H9 (cell line): ENCODE data around the gene CYGB. TPM values are rescaled to one million over a fixed set of nuclear protein-coding genes. Genes with fewer than 3 reads are reported as not detected.

Experiments
- DNase-seq: peaks from one replicate; pipeline ENCODE4 v3.0.0-alpha.2; 2017
- H2AFZ ChIP-seq: one replicate; pipeline ENCODE4 v1.6.1; 2013; ENCODE audit warnings: mild to moderate bottlenecking, low read length, control low read depth, moderate library complexity
- H2AK5ac ChIP-seq: 2 replicates; pipeline ENCODE4 v1.6.1; 2013; ENCODE audit warnings: low read length, control low read depth, mixed read lengths; ENCODE audit not compliant: insufficient read length
- H2BK120ac ChIP-seq: one replicate; pipeline ENCODE4 v1.6.1; 2013; ENCODE audit warnings: low read depth, mild to moderate bottlenecking, low read length, control low read depth, inconsistent platforms; ENCODE audit not compliant: poor library complexity, severe bottlenecking
- H2BK12ac ChIP-seq: 2 replicates; pipeline ENCODE4 v1.6.1; 2013; ENCODE audit warnings: low read length, control low read depth, mixed read lengths, low read depth; ENCODE audit not compliant: insufficient read length
- H2BK15ac ChIP-seq: 2 replicates; pipeline ENCODE4 v1.6.1; 2013; ENCODE audit warnings: low read depth, low read length, control low read depth
- H2BK20ac ChIP-seq: one replicate; pipeline ENCODE4 v1.6.1; 2013; ENCODE audit warnings: low read depth, mild to moderate bottlenecking, low read length, control low read depth, inconsistent platforms; ENCODE audit not compliant: poor library complexity, severe bottlenecking
- H2BK5ac ChIP-seq: 2 replicates; pipeline ENCODE4 v1.6.1; 2013; ENCODE audit warnings: low read length, control low read depth, mixed read lengths; ENCODE audit not compliant: insufficient read length
- H3K14ac ChIP-seq: 2 replicates; pipeline ENCODE4 v1.6.1; 2013; ENCODE audit warnings: low read length, control low read depth; ENCODE audit not compliant: insufficient read depth
- H3K18ac ChIP-seq: 2 replicates; pipeline ENCODE4 v1.6.1; 2013; ENCODE audit warnings: low read depth, mild to moderate bottlenecking, mixed read lengths, low read length, control low read depth; ENCODE audit not compliant: insufficient read length
- H3K23ac ChIP-seq: 2 replicates; pipeline ENCODE4 v1.6.1; 2013; ENCODE audit warnings: low read length, control low read depth, mixed read lengths, low read depth; ENCODE audit not compliant: insufficient read length
- H3K23me2 ChIP-seq: 2 replicates; pipeline ENCODE4 v1.6.1; 2013; ENCODE audit warnings: low read depth, mild to moderate bottlenecking, mixed read lengths, low read length, control low read depth; ENCODE audit not compliant: insufficient read length, poor library complexity, severe bottlenecking
- H3K27ac ChIP-seq: 2 replicates; pipeline ENCODE4 v1.5.1; 2013; ENCODE audit warnings: low read length, control low read depth, mixed read lengths, low read depth; ENCODE audit not compliant: insufficient read length
- H3K27me3 ChIP-seq: 2 replicates; pipeline ENCODE4 v1.6.1; 2013; ENCODE audit warnings: low read length, control low read depth, inconsistent platforms; ENCODE audit not compliant: insufficient read depth
- H3K4ac ChIP-seq: 2 replicates; pipeline ENCODE4 v1.6.1; 2013; ENCODE audit warnings: low read depth, mild to moderate bottlenecking, control low read depth, inconsistent platforms, low read length, moderate library complexity
- H3K4me1 ChIP-seq: 2 replicates; pipeline ENCODE4 v1.6.1; 2013; ENCODE audit warnings: low read length, control low read depth, inconsistent platforms; ENCODE audit not compliant: insufficient read depth
- H3K4me2 ChIP-seq: 2 replicates; pipeline ENCODE4 v1.6.1; 2013; ENCODE audit warnings: low read length, control low read depth, mixed read lengths; ENCODE audit not compliant: insufficient read length, insufficient read depth
- H3K56ac ChIP-seq: 2 replicates; pipeline ENCODE4 v1.6.1; 2013; ENCODE audit warnings: low read depth, mild to moderate bottlenecking, mixed read lengths, low read length, control low read depth; ENCODE audit not compliant: insufficient read length
- H3K79me1 ChIP-seq: 2 replicates; pipeline ENCODE4 v1.6.1; 2013; ENCODE audit warnings: low read depth, mild to moderate bottlenecking, moderate library complexity, low read length, control low read depth, inconsistent platforms; ENCODE audit not compliant: insufficient read depth, poor library complexity, severe bottlenecking
- H3K79me2 ChIP-seq: 2 replicates; pipeline ENCODE4 v1.6.1; 2013; ENCODE audit warnings: low read length, control low read depth, inconsistent platforms; ENCODE audit not compliant: insufficient read depth
- H3K9ac ChIP-seq: 2 replicates; pipeline ENCODE4 v1.6.1; 2013; ENCODE audit warnings: low read length, control low read depth, mixed read lengths; ENCODE audit not compliant: insufficient read length; ENCODE audit errors: extremely low read depth
- H3K9me3 ChIP-seq: one replicate; pipeline ENCODE4 v1.6.1; 2013; ENCODE audit warnings: low read depth, low read length, inconsistent platforms; ENCODE audit not compliant: control insufficient read depth
- H3T11ph ChIP-seq: one replicate; pipeline ENCODE4 v1.6.1; 2013; ENCODE audit warnings: mild to moderate bottlenecking, low read length, control low read depth, inconsistent platforms
- H4K20me1 ChIP-seq: one replicate; pipeline ENCODE4 v1.6.1; 2013; ENCODE audit not compliant: control insufficient read depth, insufficient read length, insufficient read depth
- H4K5ac ChIP-seq: 2 replicates; pipeline ENCODE4 v1.6.1; 2013; ENCODE audit warnings: low read depth, mild to moderate bottlenecking, mixed read lengths, low read length, control low read depth; ENCODE audit not compliant: insufficient read length
- H4K8ac ChIP-seq: replicated peaks from 2 replicates; pipeline ENCODE4 v1.6.1; 2013; ENCODE audit warnings: low read length, control low read depth, mixed read lengths, low read depth; ENCODE audit not compliant: insufficient read length
- H4K91ac ChIP-seq: 2 replicates; pipeline ENCODE4 v1.6.1; 2013; ENCODE audit warnings: low read depth, mild to moderate bottlenecking, moderate library complexity, mixed read lengths, low read length, control low read depth; ENCODE audit not compliant: insufficient read length
- H3K27ac Mint-ChIP-seq, 3 experiments: 2 replicates in 2 of 3; 3 replicates in 1 of 3; pipeline ENCODE4 v1.8.0; 2020 to 2021; ENCODE audit warnings: mixed read lengths in 3 of 3, mild to moderate bottlenecking in 1 of 3, moderate library complexity in 1 of 3
- H3K27me3 Mint-ChIP-seq: 2 replicates; pipeline ENCODE4 v1.8.0; 2021; ENCODE audit warnings: low read depth, mild to moderate bottlenecking, moderate library complexity, mixed read lengths
- H3K36me3 Mint-ChIP-seq, 3 experiments: 2 replicates in 2 of 3; 3 replicates in 1 of 3; pipeline ENCODE4 v1.8.0; 2020 to 2021; ENCODE audit warnings: low read depth in 3 of 3, mixed read lengths in 3 of 3; ENCODE audit not compliant: insufficient read depth in 1 of 3
- H3K4me1 Mint-ChIP-seq, 2 experiments: 2 replicates each; pipeline ENCODE4 v1.8.0; 2020; ENCODE audit warnings: mixed read lengths in 2 of 2
- H3K4me3 Mint-ChIP-seq, 2 experiments: 2 replicates in 1 of 2; 3 replicates in 1 of 2; pipeline ENCODE4 v1.8.0; 2020 to 2021; ENCODE audit warnings: mild to moderate bottlenecking in 2 of 2, mixed read lengths in 2 of 2, moderate library complexity in 1 of 2
- H3K9me3 Mint-ChIP-seq, 2 experiments: 2 replicates in 1 of 2; 3 replicates in 1 of 2; pipeline ENCODE4 v1.8.0; 2020; ENCODE audit warnings: mild to moderate bottlenecking in 2 of 2, mixed read lengths in 2 of 2, moderate library complexity in 1 of 2
- CTCF ChIP-seq: fragments of 200-600 bp; sonication (generic); conservative IDR thresholded peaks from 3 replicates; pipeline ENCODE4 v1.8.0; 2021; ENCODE audit warnings: antibody characterized with exemption, mild to moderate bottlenecking
- WGBS: extraction: QIAGEN DNeasy Blood & Tissue Kit; methylation state at CpG from one replicate; pipeline ENCODE4 v1.1.7; 2013; ENCODE audit warnings: missing lambda C conversion rate, low lambda C conversion rate, mixed read lengths; ENCODE audit not compliant: insufficient read length; ENCODE audit errors: extremely low coverage; 5-methylcytosine and 5-hydroxymethylcytosine counted together
- total RNA-seq: library from RNA; stranded (reverse); gene quantifications from 2 replicates; pipeline ENCODE4 v1.2.1, GENCODE V29; 2021

CYGB gene
- total RNA-seq, 1 experiment from 2014 or later, result 2.4 TPM

GRCh38 chr17:76538941-76539570 lies 1.5 kb upstream of the CYGB start:
- peaks cover 70% of the 10 kb centered on the region for H3K27me3 Mint-ChIP-seq
- no peak overlapping the region for H3K27ac Mint-ChIP-seq

More at GRCh38 chr17:76538941-76539570, 1.5 kb upstream of the CYGB start:
- H4K8ac ChIP-seq, result no peak overlapping the region
- peaks cover 11% of the 10 kb centered on the region for H3K23me2 ChIP-seq
- H3K9ac ChIP-seq, result no peak overlapping the region
- H2BK15ac ChIP-seq, result no peak overlapping the region
- H3K9me3 ChIP-seq, result no peaks in the 10 kb centered on the region
- no peak overlapping the region for H3K14ac ChIP-seq
- no peak overlapping the region for H2BK20ac ChIP-seq
- H3K56ac ChIP-seq, result no peak overlapping the region
- no peaks in the 10 kb centered on the region for H3K79me1 ChIP-seq
- peaks cover 25 to 44% of the 10 kb centered on the region in 2 experiments for H3K4me1 Mint-ChIP-seq
- H3K9me3 Mint-ChIP-seq, result no peaks in the 10 kb centered on the region
- H2AK5ac ChIP-seq, result no peak overlapping the region
- H2BK5ac ChIP-seq, result no peak overlapping the region
- H2AFZ ChIP-seq, result no peak overlapping the region
- H4K91ac ChIP-seq, result no peak overlapping the region
- no peak overlapping the region for H2BK12ac ChIP-seq
- H3K79me2 ChIP-seq, result no peaks in the 10 kb centered on the region
- peak overlapping the region; percentile 41 to 64; a peak in 4 of 5 replicates for H3K4me3 Mint-ChIP-seq
- H3K18ac ChIP-seq, result no peak overlapping the region
- no peaks in the 10 kb centered on the region for H3K36me3 Mint-ChIP-seq
- H4K20me1 ChIP-seq, result peaks cover 4% of the 10 kb centered on the region
- no peak overlapping the region for H3K4me2 ChIP-seq
- no peak for DNase-seq
- no CpG with 5 or more reads among the region's 9 CpGs for WGBS
- H3K4me1 ChIP-seq, result peaks cover 2% of the 10 kb centered on the region; the same call in 1 of the 2 replicates
- H2BK120ac ChIP-seq, result no peak overlapping the region
- no peak overlapping the region for H3T11ph ChIP-seq
- no peak overlapping the region for H3K23ac ChIP-seq
- H3K4ac ChIP-seq, result no peak overlapping the region
- no peak overlapping the region for H3K27ac ChIP-seq
- peaks cover 20% of the 10 kb centered on the region; the same call in 1 of the 2 replicates for H3K27me3 ChIP-seq
- H4K5ac ChIP-seq, result no peak overlapping the region
- no peak for TF ChIP-seq CTCF
